ENCODE results near the gene IGF2. TPM values are rescaled to one million over a fixed set of nuclear protein-coding genes. Genes with fewer than 3 reads are reported as not detected.

IGF2 gene
- total RNA-seq, 1 experiment from 2014 or later, result 0.35 TPM

- peaks cover 70% of the 10 kb centered on the region for H3K27me3 Mint-ChIP-seq (ENCODE audit: insufficient read depth, unreplicated experiment)
- intact Hi-C loops (cut with micrococcal nuclease), result no loop called here
- H3K9me3 Mint-ChIP-seq (ENCODE audit: unreplicated experiment), result no peaks in the 10 kb centered on the region
- peaks cover 5% of the 10 kb centered on the region for H3K36me3 Mint-ChIP-seq (ENCODE audit: insufficient read depth, unreplicated experiment)
- no peak for DNase-seq (ENCODE audit: unreplicated experiment)
- ChIA-PET POLR2A (no interaction called here), CTCF (no interaction called here)
- peak overlapping the region; percentile 29 for H3K4me3 Mint-ChIP-seq (ENCODE audit: unreplicated experiment)
- BruUV-seq (replicated peaks), result no TSS peak
- H3K4me1 Mint-ChIP-seq (ENCODE audit: insufficient read depth, unreplicated experiment), result no peaks in the 10 kb centered on the region
- no peak overlapping the region for H3K27ac Mint-ChIP-seq (ENCODE audit: low read depth, unreplicated experiment)
- TF ChIP-seq CTCF (IDR thresholded peaks at IDR 0.05; ENCODE audit: unreplicated experiment), result no peak
Observed at GRCh38 chr11:2136952-2137201, 2.3 kb downstream of the IGF2 start.

- POLR2A ChIA-PET, result interaction anchor here (0.6 kb wide), 1 partner anchor 163 kb away, joined by 4 read pairs; no protein-coding TSS in a partner anchor
- H3K9me3 Mint-ChIP-seq (ENCODE audit: unreplicated experiment), result no peaks in the 10 kb centered on the region
- H3K27me3 Mint-ChIP-seq (ENCODE audit: insufficient read depth, unreplicated experiment), result peaks cover 70% of the 10 kb centered on the region
- no peak overlapping the region for H3K27ac Mint-ChIP-seq (ENCODE audit: low read depth, unreplicated experiment)
- CTCF ChIA-PET, result no interaction called here
- no TSS peak for BruUV-seq (replicated peaks)
- intact Hi-C loops (cut with micrococcal nuclease), result no loop called here
- H3K4me1 Mint-ChIP-seq (ENCODE audit: insufficient read depth, unreplicated experiment), result no peaks in the 10 kb centered on the region
- H3K4me3 Mint-ChIP-seq (ENCODE audit: unreplicated experiment), result no peak overlapping the region
- peaks cover 8% of the 10 kb centered on the region for H3K36me3 Mint-ChIP-seq (ENCODE audit: insufficient read depth, unreplicated experiment)
- no peak for DNase-seq (ENCODE audit: unreplicated experiment)
- no peak for TF ChIP-seq CTCF (IDR thresholded peaks at IDR 0.05; ENCODE audit: unreplicated experiment)
Observed at GRCh38 chr11:2136209-2136951, 2.8 kb downstream of the IGF2 start.

- no peaks in the 10 kb centered on the region for H3K9me3 Mint-ChIP-seq (ENCODE audit: unreplicated experiment)
- no peak for TF ChIP-seq CTCF (IDR thresholded peaks at IDR 0.05; ENCODE audit: unreplicated experiment)
- H3K4me3 Mint-ChIP-seq (ENCODE audit: unreplicated experiment), result no peak overlapping the region
- intact Hi-C loops (cut with micrococcal nuclease), result no loop called here
- H3K27me3 Mint-ChIP-seq (ENCODE audit: insufficient read depth, unreplicated experiment), result peaks cover 70% of the 10 kb centered on the region
- ChIA-PET POLR2A (interaction anchor here (0.6 kb wide), 1 partner anchor 163 kb away, joined by 4 read pairs; no protein-coding TSS in a partner anchor), CTCF (no interaction called here)
- no peak overlapping the region for H3K27ac Mint-ChIP-seq (ENCODE audit: low read depth, unreplicated experiment)
- no TSS peak for BruUV-seq (replicated peaks)
- H3K4me1 Mint-ChIP-seq (ENCODE audit: insufficient read depth, unreplicated experiment), result no peaks in the 10 kb centered on the region
- no peak for DNase-seq (ENCODE audit: unreplicated experiment)
- peaks cover 8% of the 10 kb centered on the region for H3K36me3 Mint-ChIP-seq (ENCODE audit: insufficient read depth, unreplicated experiment)
Observed at GRCh38 chr11:2135648-2136201, 3.5 kb downstream of the IGF2 start.

GRCh38 chr11:2135018-2135569 is 4.1 kb downstream of the IGF2 start:
- H3K4me1 Mint-ChIP-seq (ENCODE audit: insufficient read depth, unreplicated experiment), result no peaks in the 10 kb centered on the region
- H3K4me3 Mint-ChIP-seq (ENCODE audit: unreplicated experiment), result no peak overlapping the region
- H3K27ac Mint-ChIP-seq (ENCODE audit: low read depth, unreplicated experiment), result no peak overlapping the region
- H3K36me3 Mint-ChIP-seq (ENCODE audit: insufficient read depth, unreplicated experiment), result peaks cover 8% of the 10 kb centered on the region
- peaks cover 70% of the 10 kb centered on the region for H3K27me3 Mint-ChIP-seq (ENCODE audit: insufficient read depth, unreplicated experiment)
- CTCF ChIA-PET, result no interaction called here
- TF ChIP-seq CTCF (IDR thresholded peaks at IDR 0.05; ENCODE audit: unreplicated experiment), result no peak
- intact Hi-C loops (cut with micrococcal nuclease), result no loop called here
- H3K9me3 Mint-ChIP-seq (ENCODE audit: unreplicated experiment), result no peaks in the 10 kb centered on the region
- POLR2A ChIA-PET, result no interaction called here
- no TSS peak for BruUV-seq (replicated peaks)
- DNase-seq (ENCODE audit: unreplicated experiment), result no peak

Measured in MCF 10A (cell line).